ENCODE data around the gene OR2V1.
"Not testable (repeated sequence)": the region's sequence is repeated elsewhere in the genome, so short reads cannot be mapped to it uniquely, and the experiment has no call there.

The OR2V1 gene

DNA sequence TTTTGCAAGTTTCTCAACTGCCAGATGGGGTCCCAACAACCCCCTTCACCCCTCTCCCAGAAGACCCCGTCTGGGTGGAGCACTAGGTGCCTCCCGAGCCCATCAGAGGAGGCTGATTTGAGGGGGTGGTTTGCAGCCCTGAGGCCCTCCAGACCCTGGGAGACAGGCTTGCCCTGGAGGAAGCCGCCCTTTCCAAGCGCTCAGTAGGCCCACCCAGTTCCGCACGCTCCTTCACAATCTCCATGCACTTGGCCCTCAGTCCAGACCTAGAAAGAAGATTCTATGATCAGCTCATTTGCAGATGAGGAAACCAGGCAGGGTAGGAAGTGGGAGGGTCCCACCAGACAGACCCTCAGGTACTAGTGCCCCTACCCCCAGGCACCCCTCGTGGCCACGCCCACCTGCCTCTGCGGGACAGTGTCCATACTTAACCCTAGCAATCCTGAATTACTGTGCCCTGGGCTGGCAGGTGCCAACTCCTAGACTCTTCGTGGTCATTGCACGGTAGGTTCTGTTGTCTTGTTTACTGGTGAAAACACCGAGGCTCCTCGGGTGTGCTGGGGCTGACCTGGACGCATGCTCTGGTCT is 22.3 kb downstream of the OR2V1 start:
- H3K4me3 ChIP-seq (ENCODE audit: low read depth, low read length): no peak overlapping the region
- DNase-seq (ENCODE audit: low read depth): no peak

DNA sequence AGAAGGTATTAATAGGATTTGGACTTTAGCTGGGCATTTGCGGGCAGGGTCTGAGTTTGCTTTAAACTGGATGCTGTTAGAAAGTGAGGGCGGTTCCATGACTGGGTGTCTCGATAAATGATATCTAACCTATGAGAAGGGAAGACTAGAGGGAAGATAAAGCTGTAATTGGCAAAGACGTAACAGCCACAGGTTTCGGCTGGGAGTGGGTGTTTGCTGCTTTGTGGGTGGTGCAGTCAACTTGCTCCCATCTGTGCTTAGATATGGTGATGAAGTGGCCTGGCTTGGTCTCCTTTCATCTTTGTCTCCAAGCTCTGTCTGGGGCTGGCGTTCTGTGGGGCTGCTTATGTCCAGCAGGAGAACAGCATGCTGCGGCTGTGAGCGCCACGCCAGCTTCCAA is 23.3 kb downstream of the OR2V1 start:
- DNase-seq (ENCODE audit: low read depth): no peak
- no peak overlapping the region for H3K4me3 ChIP-seq (ENCODE audit: low read depth, low read length)

DNA sequence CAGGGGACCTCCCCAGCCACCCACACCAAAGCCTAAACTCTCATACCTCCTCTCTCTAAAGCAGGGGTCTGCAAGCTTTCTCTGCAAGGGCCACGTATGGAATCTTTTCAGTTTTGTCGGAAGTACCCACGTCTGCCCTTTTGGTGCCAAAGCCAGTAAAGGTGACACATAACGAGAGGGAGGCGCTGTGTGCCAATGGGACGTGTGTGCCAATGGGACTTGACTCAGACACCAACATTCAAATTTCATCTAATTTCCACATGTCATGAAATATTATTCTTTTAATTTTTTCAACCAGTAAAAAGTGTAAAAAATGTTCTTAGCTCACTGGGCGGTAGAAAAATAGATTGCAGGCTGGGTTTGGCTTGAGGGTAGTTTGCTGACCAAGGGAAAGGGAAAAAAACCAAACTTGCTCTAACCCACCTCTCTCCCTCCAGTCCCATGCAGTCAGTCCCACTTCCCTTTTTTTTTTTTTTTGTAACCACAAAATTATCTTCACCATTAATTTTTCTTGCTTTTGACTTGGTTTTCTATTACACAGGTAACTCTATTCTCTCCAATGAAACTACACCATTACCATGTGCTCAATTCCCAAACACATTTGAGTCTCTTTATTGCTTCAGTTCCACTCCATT is 25.5 kb downstream of the OR2V1 start:
- no peak overlapping the region for H3K4me3 ChIP-seq (ENCODE audit: low read depth, low read length)
- no peak for DNase-seq (ENCODE audit: low read depth)

DNA sequence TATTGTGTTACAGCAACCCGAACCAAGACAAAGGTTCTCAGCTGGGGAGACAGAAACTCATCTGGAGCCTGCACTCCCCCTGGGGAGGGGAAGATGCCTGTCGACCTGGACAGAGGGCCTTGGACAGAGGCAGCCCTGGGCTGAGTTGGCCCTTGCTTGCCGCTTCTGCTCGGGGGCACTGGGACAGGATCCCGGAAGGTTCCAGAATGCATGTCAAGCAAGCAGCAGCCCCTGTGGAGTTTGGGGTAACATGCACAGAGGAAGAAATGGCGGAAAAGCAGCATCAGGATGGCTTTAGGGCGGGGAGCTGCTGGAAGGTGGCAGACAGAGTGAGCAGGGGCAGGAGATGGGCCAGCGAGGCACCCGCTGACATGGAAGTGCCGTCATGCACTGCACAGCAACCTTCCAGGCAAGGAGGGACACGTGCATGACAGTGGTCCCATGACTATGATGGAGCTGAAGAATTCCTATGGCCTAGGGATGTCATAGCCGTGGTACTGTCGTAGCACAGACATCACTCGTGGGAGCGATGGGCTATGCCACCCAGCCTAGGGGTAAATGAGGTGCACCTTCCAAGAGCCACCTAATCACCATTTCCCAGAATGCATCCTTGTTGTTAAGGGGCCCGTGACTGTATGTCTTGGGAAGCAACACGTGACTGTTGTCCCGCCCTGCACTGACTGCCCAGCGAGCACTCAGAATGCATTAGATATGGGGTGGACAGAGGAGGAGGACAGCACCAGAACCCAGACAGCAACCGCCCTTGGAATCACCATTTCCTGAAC is 26.2 kb downstream of the OR2V1 start:
- not testable (repeated sequence) for H3K4me3 ChIP-seq (ENCODE audit: low read depth, low read length); DNase-seq (ENCODE audit: low read depth)

DNA sequence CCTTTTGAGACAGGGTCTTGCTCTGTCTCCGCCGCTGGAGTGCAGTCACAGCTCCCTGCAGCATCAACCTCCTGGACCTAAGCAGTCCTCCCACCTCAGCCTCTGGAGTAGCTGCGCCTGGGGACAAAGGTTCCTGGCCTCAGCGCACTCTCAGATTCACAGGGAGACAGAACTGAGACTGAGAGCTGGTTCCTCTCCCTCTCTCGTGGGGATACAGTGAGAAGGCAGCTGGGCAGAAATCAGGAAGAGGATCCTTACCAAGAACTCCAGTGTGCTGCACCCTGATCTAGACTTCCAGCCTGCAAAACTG is 26.8 kb downstream of the OR2V1 start:
- H3K4me3 ChIP-seq (ENCODE audit: low read depth, low read length); DNase-seq (ENCODE audit: low read depth): not testable (repeated sequence)

DNA sequence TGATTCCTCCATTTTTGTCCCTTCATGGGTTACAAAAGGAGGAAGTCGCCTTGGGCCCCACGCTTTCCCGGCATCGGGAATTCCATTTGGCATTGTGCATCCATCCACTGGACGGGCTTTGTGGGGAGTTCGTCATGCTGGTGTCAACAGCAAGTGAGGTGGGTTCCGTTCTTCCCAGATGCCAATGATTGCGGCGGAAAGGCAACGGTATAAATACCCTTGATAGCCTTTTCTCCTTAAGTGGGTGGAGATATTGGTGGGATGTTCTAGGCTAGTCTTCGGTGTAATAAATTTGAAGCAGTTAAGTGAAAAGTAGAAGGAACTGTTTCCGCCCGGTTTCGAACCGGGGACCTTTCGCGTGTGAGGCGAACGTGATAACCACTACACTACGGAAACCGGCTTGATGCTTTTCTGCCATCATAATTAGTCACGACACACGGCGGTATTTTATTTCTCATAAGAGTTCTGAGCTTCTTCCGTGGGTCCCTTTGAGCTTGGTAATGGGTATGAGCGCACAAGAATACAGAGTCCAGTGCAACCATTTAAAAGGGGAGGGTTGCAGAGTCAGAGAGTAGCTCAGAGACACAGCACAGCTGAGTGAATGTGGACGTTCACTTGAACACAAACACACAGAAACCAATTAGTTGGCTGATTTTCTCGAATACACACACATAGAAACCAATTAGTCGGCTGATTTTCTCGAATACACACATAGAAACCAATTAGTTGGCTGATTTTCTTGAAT is 28.9 kb downstream of the OR2V1 start:
- H3K4me3 ChIP-seq (ENCODE audit: low read depth, low read length); DNase-seq (ENCODE audit: low read depth): not testable (repeated sequence)

DNA sequence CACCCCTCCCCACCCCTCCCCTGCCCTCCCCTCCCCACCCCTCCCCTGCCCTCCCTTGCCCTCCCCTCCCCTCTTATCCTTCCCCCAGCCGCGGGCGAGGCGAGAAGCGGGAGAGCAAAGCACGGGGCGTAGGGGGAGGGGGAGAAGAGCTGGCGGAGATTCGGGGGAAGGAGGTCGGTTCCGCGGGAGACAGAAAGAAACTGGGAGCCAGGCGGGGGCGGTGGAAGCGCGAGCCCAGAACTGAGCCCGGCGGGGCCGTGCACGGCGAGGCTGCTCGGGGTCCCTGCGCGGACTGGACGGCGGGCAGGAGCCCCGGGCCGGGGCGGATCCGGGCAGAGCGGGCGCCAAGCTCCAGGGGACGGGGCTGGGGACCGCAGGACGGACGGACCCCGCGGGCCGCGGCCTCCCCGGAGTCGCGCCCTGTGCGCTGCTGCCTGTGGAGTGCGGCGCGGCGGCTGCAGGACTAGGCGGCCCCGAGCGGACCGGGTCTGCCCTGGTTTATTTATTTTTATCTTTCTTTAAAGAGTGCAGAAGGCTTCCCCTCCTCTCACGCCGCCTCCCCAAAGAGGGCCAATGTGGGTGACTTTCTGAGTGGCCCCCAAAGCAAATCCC is 29.8 kb downstream of the OR2V1 start:
- DNase-seq (ENCODE audit: low read depth); H3K4me3 ChIP-seq (ENCODE audit: low read depth, low read length): not testable (repeated sequence)

DNA sequence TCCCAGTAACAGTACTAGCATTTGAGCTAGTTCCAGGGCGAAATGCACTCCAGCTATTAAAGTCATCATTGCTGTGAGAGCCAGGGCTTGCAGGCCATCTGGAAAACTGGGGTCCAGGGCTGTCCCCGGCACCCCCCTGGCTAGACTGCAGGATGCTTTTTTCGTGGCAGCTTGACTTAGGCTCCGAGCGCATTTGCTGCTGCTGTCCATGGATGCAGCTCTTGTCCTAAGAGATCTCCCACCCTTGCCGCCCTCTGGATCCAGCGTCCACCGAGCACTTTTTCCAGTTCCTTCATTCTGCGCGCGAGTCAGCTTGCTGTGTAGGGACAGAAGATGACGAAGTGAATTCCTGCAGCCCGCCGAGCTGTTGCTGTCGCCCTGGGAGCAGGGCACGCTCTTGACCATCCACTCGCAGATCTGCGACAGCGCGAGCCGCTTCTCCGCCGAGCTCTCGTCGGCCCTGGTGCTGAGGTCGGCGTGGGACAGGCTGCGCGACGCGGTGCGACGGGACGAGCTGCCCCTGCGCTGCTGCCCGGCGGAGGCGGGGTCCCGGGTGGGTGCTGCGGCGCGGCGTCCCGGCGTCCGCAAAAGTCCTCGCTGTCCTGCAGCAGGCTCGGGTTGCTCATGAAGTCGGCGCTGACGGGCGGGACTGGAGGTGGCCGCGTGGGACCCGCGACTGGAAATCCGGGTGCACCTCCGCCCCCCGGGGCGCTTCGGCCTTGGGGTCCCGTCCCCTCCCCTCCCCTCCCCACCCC is 30.7 kb downstream of the OR2V1 start:
- no peak for DNase-seq (ENCODE audit: low read depth)
- peak overlapping the region; percentile 11 for H3K4me3 ChIP-seq (ENCODE audit: low read depth, low read length)

DNA sequence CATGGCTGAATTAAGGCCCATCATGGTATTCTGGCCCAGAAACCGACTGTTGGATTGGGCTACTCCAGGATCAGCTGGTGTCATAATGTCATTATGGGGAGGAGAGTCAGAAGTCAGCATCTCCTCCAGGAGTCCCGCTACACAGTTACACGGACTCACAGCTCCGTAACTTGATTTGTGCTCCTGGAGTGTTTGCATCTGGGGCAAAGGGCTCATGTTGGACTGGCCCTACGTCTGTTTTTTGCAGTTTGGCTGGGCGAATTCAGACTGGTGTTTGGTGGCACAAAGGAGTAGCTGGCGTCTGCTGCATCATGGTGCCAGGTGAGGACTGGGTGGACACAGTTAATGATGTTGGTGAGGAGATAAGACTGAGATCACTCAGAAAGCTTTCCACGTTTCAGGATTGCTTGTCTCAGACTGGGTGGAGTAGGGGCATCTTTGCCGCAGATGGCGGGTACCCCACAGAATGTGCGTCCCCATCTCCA is 31.3 kb downstream of the OR2V1 start:
- DNase-seq (ENCODE audit: low read depth): no peak
- no peak overlapping the region for H3K4me3 ChIP-seq (ENCODE audit: low read depth, low read length)

DNA sequence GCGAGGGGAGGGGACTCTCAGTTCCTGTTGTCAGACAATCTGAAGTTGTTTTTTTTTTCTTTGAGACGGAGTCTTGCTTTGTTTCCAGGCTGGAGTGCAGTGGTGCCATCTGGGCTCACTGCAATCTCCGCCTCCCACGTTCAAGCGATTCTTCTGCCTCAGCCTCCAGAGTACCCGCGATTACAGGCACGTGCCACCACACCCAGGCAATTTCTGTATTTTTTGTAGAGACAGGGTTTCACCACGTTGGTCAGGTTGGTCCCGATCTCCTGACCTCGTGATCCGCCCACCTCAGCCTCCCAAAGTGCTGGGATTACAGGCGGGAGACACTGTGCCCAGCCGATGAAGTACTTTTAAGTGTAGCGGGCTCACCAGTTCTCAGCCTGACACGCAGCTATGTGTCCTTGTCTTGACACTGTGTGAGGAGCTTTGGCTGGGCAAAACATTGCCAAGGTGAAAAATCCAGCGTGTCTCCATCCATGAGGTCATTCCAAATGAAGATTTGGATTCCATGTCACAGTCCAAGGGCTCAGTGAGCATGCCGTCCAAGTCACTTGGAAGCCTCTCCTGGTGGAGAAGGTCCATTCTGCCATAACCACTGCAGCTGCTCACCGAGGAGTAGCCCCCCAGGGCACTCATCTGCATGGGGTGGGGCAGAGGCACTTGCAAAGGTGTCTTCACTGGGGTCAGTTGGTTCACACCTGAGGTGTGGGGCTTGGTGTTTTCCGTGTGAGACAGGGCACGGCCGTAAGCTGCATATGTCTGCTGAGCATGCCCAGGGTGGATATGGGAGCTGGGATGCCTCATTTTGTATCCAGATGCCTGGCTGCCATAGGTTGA is 32.0 kb downstream of the OR2V1 start:
- no peak overlapping the region for H3K4me3 ChIP-seq (ENCODE audit: low read depth, low read length)
- no peak for DNase-seq (ENCODE audit: low read depth)

DNA sequence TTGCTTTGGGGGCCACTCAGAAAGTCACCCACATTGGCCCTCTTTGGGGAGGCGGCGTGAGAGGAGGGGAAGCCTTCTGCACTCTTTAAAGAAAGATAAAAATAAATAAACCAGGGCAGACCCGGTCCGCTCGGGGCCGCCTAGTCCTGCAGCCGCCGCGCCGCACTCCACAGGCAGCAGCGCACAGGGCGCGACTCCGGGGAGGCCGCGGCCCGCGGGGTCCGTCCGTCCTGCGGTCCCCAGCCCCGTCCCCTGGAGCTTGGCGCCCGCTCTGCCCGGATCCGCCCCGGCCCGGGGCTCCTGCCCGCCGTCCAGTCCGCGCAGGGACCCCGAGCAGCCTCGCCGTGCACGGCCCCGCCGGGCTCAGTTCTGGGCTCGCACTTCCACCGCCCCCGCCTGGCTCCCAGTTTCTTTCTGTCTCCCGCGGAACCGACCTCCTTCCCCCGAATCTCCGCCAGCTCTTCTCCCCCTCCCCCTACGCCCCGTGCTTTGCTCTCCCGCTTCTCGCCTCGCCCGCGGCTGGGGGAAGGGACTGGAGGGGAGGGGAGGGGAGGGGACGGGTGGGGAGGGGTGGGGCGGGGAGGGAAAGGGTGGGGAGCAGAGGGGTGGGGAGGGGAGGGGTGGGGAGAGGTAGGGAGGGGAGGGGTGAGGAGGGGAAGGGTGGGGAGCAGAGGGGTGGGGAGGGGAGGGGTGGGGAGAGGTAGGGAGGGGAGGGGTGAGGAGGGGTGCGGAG is 33.0 kb downstream of the OR2V1 start:
- H3K4me3 ChIP-seq (ENCODE audit: low read depth, low read length); DNase-seq (ENCODE audit: low read depth): not testable (repeated sequence)

DNA sequence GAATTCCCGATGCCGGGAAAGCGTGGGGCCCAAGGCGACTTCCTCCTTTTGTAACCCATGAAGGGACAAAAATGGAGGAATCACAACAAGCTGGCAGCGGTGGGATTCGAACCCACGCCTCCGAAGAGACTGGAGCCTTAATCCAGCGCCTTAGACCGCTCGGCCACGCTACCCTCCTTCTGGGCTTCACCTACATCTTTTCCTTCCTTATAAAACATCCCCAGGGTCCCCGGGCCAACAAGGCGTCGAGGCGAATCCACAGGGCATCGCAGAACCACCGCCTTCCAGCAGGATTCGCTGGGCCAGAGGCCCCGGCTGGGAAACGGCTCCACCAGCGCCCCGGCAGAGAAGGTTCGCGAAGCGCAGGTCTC is 33.6 kb downstream of the OR2V1 start:
- not testable (repeated sequence) for H3K4me3 ChIP-seq (ENCODE audit: low read depth, low read length); DNase-seq (ENCODE audit: low read depth)

DNA sequence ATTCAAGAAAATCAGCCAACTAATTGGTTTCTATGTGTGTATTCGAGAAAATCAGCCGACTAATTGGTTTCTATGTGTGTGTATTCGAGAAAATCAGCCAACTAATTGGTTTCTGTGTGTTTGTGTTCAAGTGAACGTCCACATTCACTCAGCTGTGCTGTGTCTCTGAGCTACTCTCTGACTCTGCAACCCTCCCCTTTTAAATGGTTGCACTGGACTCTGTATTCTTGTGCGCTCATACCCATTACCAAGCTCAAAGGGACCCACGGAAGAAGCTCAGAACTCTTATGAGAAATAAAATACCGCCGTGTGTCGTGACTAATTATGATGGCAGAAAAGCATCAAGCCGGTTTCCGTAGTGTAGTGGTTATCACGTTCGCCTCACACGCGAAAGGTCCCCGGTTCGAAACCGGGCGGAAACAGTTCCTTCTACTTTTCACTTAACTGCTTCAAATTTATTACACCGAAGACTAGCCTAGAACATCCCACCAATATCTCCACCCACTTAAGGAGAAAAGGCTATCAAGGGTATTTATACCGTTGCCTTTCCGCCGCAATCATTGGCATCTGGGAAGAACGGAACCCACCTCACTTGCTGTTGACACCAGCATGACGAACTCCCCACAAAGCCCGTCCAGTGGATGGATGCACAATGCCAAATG is 34.1 kb downstream of the OR2V1 start:
- not testable (repeated sequence) for H3K4me3 ChIP-seq (ENCODE audit: low read depth, low read length); DNase-seq (ENCODE audit: low read depth)

DNA sequence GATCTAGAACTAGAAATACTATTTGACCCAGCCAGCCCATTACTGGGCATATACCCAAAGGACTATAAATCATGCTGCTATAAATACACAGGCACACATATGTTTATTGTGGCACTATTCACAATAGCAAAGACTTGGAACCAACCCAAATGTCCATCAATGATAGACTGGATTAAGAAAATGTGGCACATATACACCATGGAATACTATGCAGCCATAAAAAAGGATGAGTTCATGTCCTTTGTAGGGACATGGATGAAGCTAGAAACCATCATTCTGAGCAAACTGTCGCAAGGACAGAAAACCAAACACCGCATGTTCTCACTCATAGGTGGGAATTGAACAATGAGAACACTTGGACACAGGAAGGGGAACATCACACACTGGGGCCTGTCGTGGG is 35.8 kb downstream of the OR2V1 start:
- not testable (repeated sequence) for H3K4me3 ChIP-seq (ENCODE audit: low read depth, low read length); DNase-seq (ENCODE audit: low read depth)

DNA sequence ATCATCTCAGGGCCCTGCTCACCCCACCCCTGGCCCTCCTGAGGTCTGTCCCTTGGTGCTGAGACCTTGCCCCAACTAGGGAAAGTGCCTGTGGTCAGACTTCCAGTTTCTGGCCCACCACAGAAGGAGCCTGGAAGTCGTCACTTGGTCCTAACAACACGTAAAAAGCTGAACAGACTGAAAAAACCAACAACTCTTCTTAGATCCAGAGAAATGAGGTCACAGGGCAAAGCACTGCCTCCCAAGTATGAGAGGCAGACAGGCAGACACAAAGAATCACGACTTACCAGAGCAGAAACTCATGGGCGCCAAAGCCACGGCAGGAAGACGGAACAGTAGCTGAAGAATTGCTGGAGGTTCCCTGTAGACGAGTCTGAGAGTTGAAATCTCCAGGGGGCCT is 38.5 kb downstream of the OR2V1 start:
- no peak overlapping the region for H3K4me3 ChIP-seq (ENCODE audit: low read depth, low read length)
- DNase-seq (ENCODE audit: low read depth): no peak

DNA sequence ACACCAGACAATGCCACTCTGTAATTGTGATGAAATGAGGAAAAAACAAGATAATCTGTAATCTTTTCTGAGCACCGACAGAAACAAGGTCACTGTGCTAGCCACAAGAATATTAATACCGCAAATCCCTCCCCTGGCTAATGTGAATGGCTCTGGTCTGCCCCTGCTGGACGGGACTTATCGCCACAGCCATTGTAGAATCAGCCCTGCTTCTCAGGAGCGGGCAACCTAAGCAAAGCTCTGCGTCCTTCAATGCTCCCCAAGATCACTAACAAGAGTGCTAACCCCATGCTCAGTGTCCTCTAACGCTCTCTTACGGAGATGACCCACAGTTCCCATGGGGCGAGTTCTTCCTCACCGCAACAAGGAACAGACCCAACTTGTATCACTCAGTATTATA is 42.7 kb downstream of the OR2V1 start:
- no peak for DNase-seq (ENCODE audit: low read depth)
- H3K4me3 ChIP-seq (ENCODE audit: low read depth, low read length): no peak overlapping the region

DNA sequence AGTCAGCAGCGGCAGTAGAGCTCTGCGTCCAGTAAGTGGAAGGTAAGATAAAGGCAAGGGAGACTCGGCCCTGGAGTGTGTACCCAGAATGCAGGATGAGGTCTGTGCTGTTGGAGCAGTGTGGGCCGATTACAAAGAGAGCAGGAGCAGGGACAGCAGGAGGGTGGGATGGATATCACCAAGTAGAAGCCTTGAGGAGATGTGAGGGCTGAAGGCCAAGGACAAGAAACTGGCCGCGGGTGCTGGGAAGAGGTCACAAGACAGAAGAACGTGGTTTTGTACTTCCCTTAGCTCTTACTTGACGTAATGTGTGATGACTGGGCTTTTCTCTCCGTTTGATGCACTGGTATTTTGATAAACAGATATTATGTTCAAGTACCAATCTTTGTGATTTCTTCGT is 43.7 kb downstream of the OR2V1 start:
- H3K4me3 ChIP-seq (ENCODE audit: low read depth, low read length): no peak overlapping the region
- no peak for DNase-seq (ENCODE audit: low read depth)

Data from skeletal muscle cell (primary cell).